Natural killer cell (primary cell): ENCODE results near the gene SENP6. TPM values are rescaled to one million over a fixed set of nuclear protein-coding genes. Genes with fewer than 3 reads are reported as not detected.
"Not testable (repeated sequence)": the region's sequence is repeated elsewhere in the genome, so short reads cannot be mapped to it uniquely, and the experiment has no call there.

Experiments
- ATAC-seq, 3 donors: fragments of 150-1000 bp in 2 of 3; fragments of 200-7000 bp in 1 of 3; cut with Tn5 transposase; 1 replicate in 1 of 3; 2 replicates in 2 of 3; pipeline ENCODE4 v1.10.0; 2021; ENCODE audit warnings: mild to moderate bottlenecking in 2 of 3, moderate library complexity in 2 of 3
- DNase-seq, 2 donors: peaks; one replicate each; pipeline versions ENCODE4 v3.0.0 to v3.0.0-alpha.2; 2013 to 2021; ENCODE audit warnings: mixed read lengths in 1 of 2
- H3K27ac ChIP-seq: one replicate; pipeline ENCODE4 v1.5.1; 2013; ENCODE audit warnings: mild to moderate bottlenecking, low read length
- H3K27me3 ChIP-seq: one replicate; pipeline ENCODE4 v1.6.1; 2013; ENCODE audit warnings: low read length; ENCODE audit not compliant: control insufficient read depth, insufficient read depth
- H3K36me3 ChIP-seq: one replicate; pipeline ENCODE4 v1.6.1; 2013; ENCODE audit warnings: low read length; ENCODE audit not compliant: control insufficient read depth, insufficient read depth
- H3K4me1 ChIP-seq: one replicate; pipeline ENCODE4 v1.6.1; 2013; ENCODE audit warnings: low read length; ENCODE audit not compliant: control insufficient read depth, insufficient read depth
- H3K4me3 ChIP-seq: one replicate; pipeline ENCODE4 v1.5.1; 2013; ENCODE audit warnings: low read length
- H3K9me3 ChIP-seq: one replicate; pipeline ENCODE4 v1.6.1; 2013; ENCODE audit warnings: low read length; ENCODE audit not compliant: control insufficient read depth, insufficient read depth
- H3K27ac Mint-ChIP-seq, 2 donors: one replicate each; pipeline ENCODE4 v1.8.0; 2022; ENCODE audit warnings: mild to moderate bottlenecking in 2 of 2, mixed read lengths in 2 of 2, moderate library complexity in 1 of 2
- H3K27me3 Mint-ChIP-seq, 2 donors: one replicate each; pipeline ENCODE4 v1.8.0; 2022; ENCODE audit warnings: low read depth in 2 of 2, mixed read lengths in 2 of 2
- H3K36me3 Mint-ChIP-seq: one replicate; pipeline ENCODE4 v1.8.0; 2022; ENCODE audit warnings: mixed read lengths
- H3K4me1 Mint-ChIP-seq, 2 donors: one replicate each; pipeline ENCODE4 v1.8.0; 2022; ENCODE audit warnings: mixed read lengths in 2 of 2
- H3K4me3 Mint-ChIP-seq: one replicate; pipeline ENCODE4 v1.8.0; 2022; ENCODE audit warnings: mild to moderate bottlenecking, moderate library complexity, mixed read lengths
- H3K9me3 Mint-ChIP-seq, 2 donors: one replicate each; pipeline ENCODE4 v1.8.0; 2022; ENCODE audit warnings: mixed read lengths in 2 of 2
- WGBS: methylation state at CpG from one replicate; pipeline ENCODE4 v1.1.7; 2013; ENCODE audit warnings: missing lambda C conversion rate; ENCODE audit not compliant: insufficient coverage; 5-methylcytosine and 5-hydroxymethylcytosine counted together
- intact Hi-C: fragments of 100-400 bp; cut with micrococcal nuclease; formaldehyde crosslinking; loops from one replicate; pipeline ENCODE4 v1.14.2; 2022
- total RNA-seq, 4 donors: library from RNA; stranded (reverse); fragments of 120-200 nt in 1 of 4; gene quantifications; one replicate each; pipeline versions ENCODE4 v1.2.3 to v1.2.4, GENCODE V29; 2013 to 2022
- TF ChIP-seq, protein P1 (sequence below): fragments of 200-600 bp; IDR thresholded peaks from one replicate; pipeline ENCODE4 v1.8.0; 2022; ENCODE audit warnings: antibody characterized with exemption

The SENP6 gene
- total RNA-seq, 3 donors from 2014 or later (not counting 1 experiment from before 2014, with no cell fraction given) = 102 to 117 (median 108) TPM

- no peak for DNase-seq
- TF ChIP-seq, protein P1, sequence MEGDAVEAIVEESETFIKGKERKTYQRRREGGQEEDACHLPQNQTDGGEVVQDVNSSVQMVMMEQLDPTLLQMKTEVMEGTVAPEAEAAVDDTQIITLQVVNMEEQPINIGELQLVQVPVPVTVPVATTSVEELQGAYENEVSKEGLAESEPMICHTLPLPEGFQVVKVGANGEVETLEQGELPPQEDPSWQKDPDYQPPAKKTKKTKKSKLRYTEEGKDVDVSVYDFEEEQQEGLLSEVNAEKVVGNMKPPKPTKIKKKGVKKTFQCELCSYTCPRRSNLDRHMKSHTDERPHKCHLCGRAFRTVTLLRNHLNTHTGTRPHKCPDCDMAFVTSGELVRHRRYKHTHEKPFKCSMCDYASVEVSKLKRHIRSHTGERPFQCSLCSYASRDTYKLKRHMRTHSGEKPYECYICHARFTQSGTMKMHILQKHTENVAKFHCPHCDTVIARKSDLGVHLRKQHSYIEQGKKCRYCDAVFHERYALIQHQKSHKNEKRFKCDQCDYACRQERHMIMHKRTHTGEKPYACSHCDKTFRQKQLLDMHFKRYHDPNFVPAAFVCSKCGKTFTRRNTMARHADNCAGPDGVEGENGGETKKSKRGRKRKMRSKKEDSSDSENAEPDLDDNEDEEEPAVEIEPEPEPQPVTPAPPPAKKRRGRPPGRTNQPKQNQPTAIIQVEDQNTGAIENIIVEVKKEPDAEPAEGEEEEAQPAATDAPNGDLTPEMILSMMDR = no peak
- peak in 1 of 3 donors; percentile 57 for ATAC-seq
- intact Hi-C loops = no loop called here
- Mint-ChIP-seq H3K27me3 (no peaks in the 10 kb centered on the region), H3K4me3 (no peak overlapping the region), H3K36me3 (no peaks in the 10 kb centered on the region), H3K9me3 (no peaks in the 10 kb centered on the region), H3K4me1 (peaks cover 22 to 28% of the 10 kb centered on the region in 2 donors), H3K27ac (no peak overlapping the region)
- no peak overlapping the region for H3K4me3 ChIP-seq
- no peaks in the 10 kb centered on the region for H3K4me1 ChIP-seq
- no peak overlapping the region for H3K27ac ChIP-seq
- no peaks in the 10 kb centered on the region for H3K27me3 ChIP-seq
- peaks cover 3% of the 10 kb centered on the region for H3K36me3 ChIP-seq
- H3K9me3 ChIP-seq = no peaks in the 10 kb centered on the region
- WGBS = 94% methylated on average over 7 of the region's 7 CpGs
Observed at GRCh38 chr6:75689576-75689975, 87.9 kb downstream of the SENP6 start.

GRCh38 chr6:75691012-75691411 lies 89.3 kb downstream of the SENP6 start:
- Histone ChIP-seq H3K27ac (no peak overlapping the region), H3K36me3 (peaks cover 7% of the 10 kb centered on the region), H3K4me3 (no peak overlapping the region), H3K27me3 (no peaks in the 10 kb centered on the region), H3K9me3 (no peaks in the 10 kb centered on the region), H3K4me1 (no peaks in the 10 kb centered on the region)
- H3K4me1 Mint-ChIP-seq = peaks cover 10 to 18% of the 10 kb centered on the region in 2 donors
- intact Hi-C loops = no loop called here
- no peaks in the 10 kb centered on the region for H3K36me3 Mint-ChIP-seq
- no peaks in the 10 kb centered on the region for H3K9me3 Mint-ChIP-seq
- TF ChIP-seq, protein P1 = no peak
- ATAC-seq (no peak), DNase-seq (no peak)
- no peak overlapping the region for H3K4me3 Mint-ChIP-seq
- H3K27me3 Mint-ChIP-seq = no peaks in the 10 kb centered on the region
- 96% methylated on average over 5 of the region's 6 CpGs for WGBS
- no peak overlapping the region for H3K27ac Mint-ChIP-seq

GRCh38 chr6:75693534-75693933 lies 91.9 kb downstream of the SENP6 start:
- H3K36me3 ChIP-seq = peaks cover 25% of the 10 kb centered on the region
- H3K36me3 Mint-ChIP-seq = no peaks in the 10 kb centered on the region
- DNase-seq (no peak), ATAC-seq (no peak)
- H3K9me3 ChIP-seq = no peaks in the 10 kb centered on the region
- intact Hi-C loops = no loop called here
- H3K4me3 ChIP-seq = no peak overlapping the region
- H3K4me1 ChIP-seq = no peaks in the 10 kb centered on the region
- peaks cover 0 to 4% of the 10 kb centered on the region in 2 donors for H3K4me1 Mint-ChIP-seq
- no CpG with 5 or more reads among the region's 1 CpG for WGBS
- H3K27ac Mint-ChIP-seq = no peak overlapping the region
- no peak overlapping the region for H3K4me3 Mint-ChIP-seq
- TF ChIP-seq, protein P1 = no peak
- no peak overlapping the region for H3K27ac ChIP-seq
- no peaks in the 10 kb centered on the region for H3K9me3 Mint-ChIP-seq
- H3K27me3 ChIP-seq = no peaks in the 10 kb centered on the region
- H3K27me3 Mint-ChIP-seq = no peaks in the 10 kb centered on the region

DNA sequence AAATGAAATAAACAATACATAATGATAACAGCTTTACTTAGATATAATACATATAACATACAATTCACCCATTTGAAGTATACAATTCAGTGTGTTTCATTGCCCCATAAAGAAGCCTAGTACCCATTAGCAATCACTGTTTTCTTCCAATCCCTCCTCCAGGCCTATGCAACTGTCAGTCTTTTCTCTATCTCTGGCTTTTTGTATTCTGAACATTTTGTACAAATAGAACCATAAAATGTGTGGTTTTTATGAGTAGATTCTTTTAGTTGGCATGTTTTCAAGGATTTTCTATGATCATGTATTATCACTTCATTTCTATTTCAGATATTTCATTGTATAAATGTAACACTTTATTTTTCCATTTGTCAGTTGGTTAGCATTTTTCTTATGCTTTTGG lies 92.7 kb downstream of the SENP6 start:
- Mint-ChIP-seq H3K27me3 (no peaks in the 10 kb centered on the region), H3K27ac (no peak overlapping the region), H3K4me1 (peaks cover 0 to 4% of the 10 kb centered on the region in 2 donors), H3K4me3 (no peak overlapping the region), H3K9me3 (no peaks in the 10 kb centered on the region), H3K36me3 (no peaks in the 10 kb centered on the region)
- TF ChIP-seq, protein P1 = no peak
- H3K27ac ChIP-seq = no peak overlapping the region
- ATAC-seq (no peak), DNase-seq (no peak)
- peaks cover 25% of the 10 kb centered on the region for H3K36me3 ChIP-seq
- intact Hi-C loops = no loop called here
- no peaks in the 10 kb centered on the region for H3K27me3 ChIP-seq
- no peaks in the 10 kb centered on the region for H3K9me3 ChIP-seq
- H3K4me3 ChIP-seq = no peak overlapping the region
- no peaks in the 10 kb centered on the region for H3K4me1 ChIP-seq

DNA sequence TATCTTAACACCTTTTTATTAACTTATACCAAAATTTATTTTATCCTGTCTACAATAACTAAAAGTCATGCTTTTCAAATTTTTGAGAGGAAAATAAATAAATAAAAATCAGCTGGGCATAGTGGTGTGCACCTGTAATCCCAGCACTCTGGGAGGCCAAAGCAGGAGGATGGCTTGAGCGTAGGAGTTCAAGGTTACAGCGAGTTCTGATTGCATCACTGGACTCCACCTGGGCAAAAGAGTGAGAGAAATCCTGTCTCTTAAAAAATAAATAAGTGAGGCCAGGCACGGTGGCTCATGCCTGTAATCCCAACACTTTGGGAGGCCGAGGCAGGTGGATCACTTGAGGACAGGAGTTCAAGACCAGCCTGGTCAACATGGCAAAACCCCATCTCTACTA lies 106.7 kb downstream of the SENP6 start:
- H3K27ac Mint-ChIP-seq, H3K4me1 Mint-ChIP-seq, H3K9me3 Mint-ChIP-seq, H3K27me3 ChIP-seq, H3K27ac ChIP-seq, DNase-seq, H3K9me3 ChIP-seq, intact Hi-C loops, H3K36me3 Mint-ChIP-seq, H3K27me3 Mint-ChIP-seq, H3K4me3 ChIP-seq, H3K4me1 ChIP-seq, ATAC-seq, H3K4me3 Mint-ChIP-seq: not testable (repeated sequence)
- peaks cover 39% of the 10 kb centered on the region for H3K36me3 ChIP-seq
- WGBS = 98% methylated on average over 4 of the region's 4 CpGs
